K562 (cell line): Measurements from ENCODE around the gene ST14.

ENCODE experiments used
- CTBP1 ChIP-seq: fragments of 450-650 bp; IDR thresholded peaks from 2 replicates; pipeline ENCODE4 v1.6.1; 2016; ENCODE audit warnings: borderline replicate concordance
- FOXK2 ChIP-seq, 2 experiments: fragments of 450-650 bp; IDR thresholded peaks in 1 of 2; conservative IDR thresholded peaks in 1 of 2; 2 replicates each; pipeline ENCODE4 v1.6.1; 2016; ENCODE audit warnings: low read depth in 2 of 2, mild to moderate bottlenecking in 1 of 2
- MAZ ChIP-seq, 2 experiments: fragments of 450-650 bp in 1 of 2; sonication (generic) in 1 of 2; formaldehyde crosslinking; IDR thresholded peaks in 1 of 2; conservative IDR thresholded peaks in 1 of 2; 2 replicates each; pipeline versions ENCODE4 v1.4.0 to v1.5.0; 2020; ENCODE audit warnings: mild to moderate bottlenecking in 1 of 2, missing genetic modification reagents in 1 of 2
- NRF1 ChIP-seq, 2 experiments: fragments of 450-650 bp; IDR thresholded peaks in 1 of 2; conservative IDR thresholded peaks in 1 of 2; 2 replicates each; pipeline ENCODE4 v1.6.1; 2014; ENCODE audit warnings: mild to moderate bottlenecking in 2 of 2
- POLR2A ChIP-seq: fragments of 450-650 bp; conservative IDR thresholded peaks from 2 replicates; pipeline ENCODE4 v1.6.1; 2016
- REST ChIP-seq, 2 experiments: fragments of 450-650 bp; formaldehyde crosslinking in 1 of 2; IDR thresholded peaks; 2 replicates each; pipeline versions ENCODE4 v1.4.0 to v1.6.1; 2014 to 2020; ENCODE audit warnings: mild to moderate bottlenecking in 2 of 2, borderline replicate concordance in 1 of 2, low read depth in 1 of 2
- YY1 ChIP-seq, 3 experiments: IDR thresholded peaks; 2 replicates each; pipeline ENCODE4 v1.6.1; 2011; ENCODE audit warnings: low read length in 2 of 3, mild to moderate bottlenecking in 2 of 3, moderate library complexity in 2 of 3, borderline replicate concordance in 1 of 3, control low read depth in 1 of 3, low read depth in 1 of 3; ENCODE audit not compliant: insufficient read depth in 3 of 3, insufficient replicate concordance in 2 of 3, control insufficient read depth in 1 of 3, insufficient read length in 1 of 3; ENCODE audit errors: extremely low read depth in 1 of 3
- ZC3H11A ChIP-seq: IDR thresholded peaks from 2 replicates; pipeline ENCODE4 v1.6.1; 2012; ENCODE audit warnings: low read depth, low read length, improper control_type of control experiment
- ZNF121 ChIP-seq: sonication (generic); formaldehyde crosslinking; conservative IDR thresholded peaks from 2 replicates; pipeline ENCODE4 v1.8.0; 2022; ENCODE audit warnings: missing genetic modification reagents
- TF ChIP-seq, protein P1 (sequence below): fragments of 250-450 bp; sonication (Bioruptor Pico); IDR thresholded peaks from 2 replicates; pipeline ENCODE4 v1.4.0; 2020
- TF ChIP-seq, protein P2 (sequence below): sonication (generic); formaldehyde crosslinking; IDR thresholded peaks from 2 replicates; pipeline ENCODE4 v1.8.1; 2023; ENCODE audit warnings: mild to moderate bottlenecking, missing genetic modification reagents

DNA sequence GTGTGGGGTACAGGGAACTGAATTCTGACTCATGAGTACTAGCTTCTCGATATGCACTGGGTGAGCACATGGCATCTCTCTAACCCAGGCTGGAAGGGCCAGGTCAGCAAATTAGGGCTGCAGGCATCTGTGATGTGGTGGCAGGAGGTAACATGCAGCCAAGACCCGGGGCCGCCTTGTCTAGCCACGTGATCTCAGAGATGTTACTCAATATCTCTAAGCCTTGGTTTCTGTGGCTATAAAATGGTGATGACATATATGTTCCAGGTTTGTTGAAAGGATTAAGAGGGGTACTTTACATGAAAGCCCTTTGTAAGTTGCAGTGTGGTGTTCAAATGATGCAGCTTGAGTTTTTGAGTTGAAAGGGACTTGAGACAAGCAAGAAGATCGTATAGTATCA lies 3.2 kb downstream of the ST14 start:
- TF ChIP-seq, protein P1, sequence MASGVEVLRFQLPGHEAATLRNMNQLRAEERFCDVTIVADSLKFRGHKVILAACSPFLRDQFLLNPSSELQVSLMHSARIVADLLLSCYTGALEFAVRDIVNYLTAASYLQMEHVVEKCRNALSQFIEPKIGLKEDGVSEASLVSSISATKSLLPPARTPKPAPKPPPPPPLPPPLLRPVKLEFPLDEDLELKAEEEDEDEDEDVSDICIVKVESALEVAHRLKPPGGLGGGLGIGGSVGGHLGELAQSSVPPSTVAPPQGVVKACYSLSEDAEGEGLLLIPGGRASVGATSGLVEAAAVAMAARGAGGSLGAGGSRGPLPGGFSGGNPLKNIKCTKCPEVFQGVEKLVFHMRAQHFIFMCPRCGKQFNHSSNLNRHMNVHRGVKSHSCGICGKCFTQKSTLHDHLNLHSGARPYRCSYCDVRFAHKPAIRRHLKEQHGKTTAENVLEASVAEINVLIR (CRISPR knock-in tag) = no peak
- TF ChIP-seq POLR2A (no peak), ZC3H11A (no peak), NRF1 (conservative IDR thresholded peaks at IDR 0.05 in 1 of 2, IDR thresholded peaks at IDR 0.05 in 1 of 2) (no peak), MAZ (CRISPR knock-in tag; conservative IDR thresholded peaks at IDR 0.05 in 1 of 2, IDR thresholded peaks at IDR 0.05 in 1 of 2) (no peak), CTBP1 (no peak), REST (IDR thresholded peaks at IDR 0.05; ENCODE audit: borderline replicate concordance) (no peak), REST (CRISPR knock-in tag; IDR thresholded peaks at IDR 0.05; ENCODE audit: low read depth) (no peak), ZNF121 (CRISPR knock-in tag) (no peak), YY1 (IDR thresholded peaks at IDR 0.05; ENCODE audit: borderline replicate concordance in 1 of 3, control insufficient read depth in 1 of 3, extremely low read depth in 1 of 3, insufficient read depth in 3 of 3, insufficient read length in 1 of 3, insufficient replicate concordance in 2 of 3, low read depth in 1 of 3, low read length in 2 of 3) (no peak), FOXK2 (conservative IDR thresholded peaks at IDR 0.05 in 1 of 2, IDR thresholded peaks at IDR 0.05 in 1 of 2; ENCODE audit: low read depth in 2 of 2) (no peak)
- TF ChIP-seq, protein P2, sequence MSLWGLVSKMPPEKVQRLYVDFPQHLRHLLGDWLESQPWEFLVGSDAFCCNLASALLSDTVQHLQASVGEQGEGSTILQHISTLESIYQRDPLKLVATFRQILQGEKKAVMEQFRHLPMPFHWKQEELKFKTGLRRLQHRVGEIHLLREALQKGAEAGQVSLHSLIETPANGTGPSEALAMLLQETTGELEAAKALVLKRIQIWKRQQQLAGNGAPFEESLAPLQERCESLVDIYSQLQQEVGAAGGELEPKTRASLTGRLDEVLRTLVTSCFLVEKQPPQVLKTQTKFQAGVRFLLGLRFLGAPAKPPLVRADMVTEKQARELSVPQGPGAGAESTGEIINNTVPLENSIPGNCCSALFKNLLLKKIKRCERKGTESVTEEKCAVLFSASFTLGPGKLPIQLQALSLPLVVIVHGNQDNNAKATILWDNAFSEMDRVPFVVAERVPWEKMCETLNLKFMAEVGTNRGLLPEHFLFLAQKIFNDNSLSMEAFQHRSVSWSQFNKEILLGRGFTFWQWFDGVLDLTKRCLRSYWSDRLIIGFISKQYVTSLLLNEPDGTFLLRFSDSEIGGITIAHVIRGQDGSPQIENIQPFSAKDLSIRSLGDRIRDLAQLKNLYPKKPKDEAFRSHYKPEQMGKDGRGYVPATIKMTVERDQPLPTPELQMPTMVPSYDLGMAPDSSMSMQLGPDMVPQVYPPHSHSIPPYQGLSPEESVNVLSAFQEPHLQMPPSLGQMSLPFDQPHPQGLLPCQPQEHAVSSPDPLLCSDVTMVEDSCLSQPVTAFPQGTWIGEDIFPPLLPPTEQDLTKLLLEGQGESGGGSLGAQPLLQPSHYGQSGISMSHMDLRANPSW (CRISPR knock-in tag) = no peak
